Esophagus muscularis mucosa (tissue), 3 donors: ENCODE measurements around the gene DOCK1.

Experiments
- POLR2AphosphoS5 ChIP-seq, 2 donors: sonication (generic); formaldehyde crosslinking; IDR thresholded peaks; one replicate each; pipeline ENCODE4 v1.6.1; 2017; ENCODE audit warnings: antibody characterized with exemption in 2 of 2
- TF ChIP-seq, protein P1 (sequence below), 3 experiments: fragments of 200-600 bp in 2 of 3; fragments of 450-650 bp in 1 of 3; sonication (generic) in 2 of 3; IDR thresholded peaks; one replicate each; pipeline ENCODE4 v1.5.1; 2017 to 2019; ENCODE audit warnings: antibody characterized with exemption in 3 of 3, mild to moderate bottlenecking in 2 of 3, moderate library complexity in 1 of 3

DNA sequence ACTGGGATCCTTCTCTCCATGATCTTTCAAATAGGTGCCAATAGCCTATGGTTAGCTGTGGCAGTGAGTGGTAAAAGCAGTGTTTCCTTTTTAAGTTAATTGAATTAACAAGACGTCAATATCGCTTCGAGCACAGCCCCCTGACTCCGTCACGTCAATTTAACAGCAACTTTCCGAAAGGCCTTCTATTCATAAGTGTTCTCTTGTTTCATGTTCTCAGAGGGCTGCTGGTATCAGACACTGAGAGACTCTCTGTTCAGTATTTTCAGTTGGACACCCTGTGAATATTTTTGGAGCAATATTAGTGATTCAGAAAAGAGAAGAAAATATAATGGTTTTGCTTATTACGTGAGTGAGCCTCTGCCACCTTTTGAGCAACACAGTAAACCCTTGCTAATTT is 465.4 kb downstream of the DOCK1 start:
- TF ChIP-seq, protein P1, sequence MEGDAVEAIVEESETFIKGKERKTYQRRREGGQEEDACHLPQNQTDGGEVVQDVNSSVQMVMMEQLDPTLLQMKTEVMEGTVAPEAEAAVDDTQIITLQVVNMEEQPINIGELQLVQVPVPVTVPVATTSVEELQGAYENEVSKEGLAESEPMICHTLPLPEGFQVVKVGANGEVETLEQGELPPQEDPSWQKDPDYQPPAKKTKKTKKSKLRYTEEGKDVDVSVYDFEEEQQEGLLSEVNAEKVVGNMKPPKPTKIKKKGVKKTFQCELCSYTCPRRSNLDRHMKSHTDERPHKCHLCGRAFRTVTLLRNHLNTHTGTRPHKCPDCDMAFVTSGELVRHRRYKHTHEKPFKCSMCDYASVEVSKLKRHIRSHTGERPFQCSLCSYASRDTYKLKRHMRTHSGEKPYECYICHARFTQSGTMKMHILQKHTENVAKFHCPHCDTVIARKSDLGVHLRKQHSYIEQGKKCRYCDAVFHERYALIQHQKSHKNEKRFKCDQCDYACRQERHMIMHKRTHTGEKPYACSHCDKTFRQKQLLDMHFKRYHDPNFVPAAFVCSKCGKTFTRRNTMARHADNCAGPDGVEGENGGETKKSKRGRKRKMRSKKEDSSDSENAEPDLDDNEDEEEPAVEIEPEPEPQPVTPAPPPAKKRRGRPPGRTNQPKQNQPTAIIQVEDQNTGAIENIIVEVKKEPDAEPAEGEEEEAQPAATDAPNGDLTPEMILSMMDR (IDR thresholded peaks at IDR 0.05), result no peak
- TF ChIP-seq POLR2AphosphoS5 (IDR thresholded peaks at IDR 0.05), result no peak
